Stimulated activated memory B cell treated with anti-CD40 and anti-IgM and Interleukin-4, amounts not matched to agents 10 μg/mL and 1 μg/mL and 100 μg/mL, for 72 hours (primary cell): ENCODE results near the gene USE1.

ENCODE experiments used
- ATAC-seq: fragments of 150-1000 bp; cut with Tn5 transposase; 2 replicates; pipeline ENCODE4 v1.10.0; 2021
- H3K27ac Mint-ChIP-seq: one replicate; pipeline ENCODE4 v1.8.0; 2022; ENCODE audit warnings: mild to moderate bottlenecking, mixed read lengths
- H3K27me3 Mint-ChIP-seq: one replicate; pipeline ENCODE4 v1.8.0; 2022; ENCODE audit warnings: mixed read lengths
- H3K36me3 Mint-ChIP-seq: one replicate; pipeline ENCODE4 v1.8.0; 2022; ENCODE audit warnings: mixed read lengths
- H3K4me1 Mint-ChIP-seq: one replicate; pipeline ENCODE4 v1.8.0; 2022; ENCODE audit warnings: mixed read lengths
- H3K4me3 Mint-ChIP-seq: one replicate; pipeline ENCODE4 v1.8.0; 2022; ENCODE audit warnings: mild to moderate bottlenecking, moderate library complexity, mixed read lengths
- H3K9me3 Mint-ChIP-seq: one replicate; pipeline ENCODE4 v1.8.0; 2022; ENCODE audit warnings: mixed read lengths

USE1 gene

DNA sequence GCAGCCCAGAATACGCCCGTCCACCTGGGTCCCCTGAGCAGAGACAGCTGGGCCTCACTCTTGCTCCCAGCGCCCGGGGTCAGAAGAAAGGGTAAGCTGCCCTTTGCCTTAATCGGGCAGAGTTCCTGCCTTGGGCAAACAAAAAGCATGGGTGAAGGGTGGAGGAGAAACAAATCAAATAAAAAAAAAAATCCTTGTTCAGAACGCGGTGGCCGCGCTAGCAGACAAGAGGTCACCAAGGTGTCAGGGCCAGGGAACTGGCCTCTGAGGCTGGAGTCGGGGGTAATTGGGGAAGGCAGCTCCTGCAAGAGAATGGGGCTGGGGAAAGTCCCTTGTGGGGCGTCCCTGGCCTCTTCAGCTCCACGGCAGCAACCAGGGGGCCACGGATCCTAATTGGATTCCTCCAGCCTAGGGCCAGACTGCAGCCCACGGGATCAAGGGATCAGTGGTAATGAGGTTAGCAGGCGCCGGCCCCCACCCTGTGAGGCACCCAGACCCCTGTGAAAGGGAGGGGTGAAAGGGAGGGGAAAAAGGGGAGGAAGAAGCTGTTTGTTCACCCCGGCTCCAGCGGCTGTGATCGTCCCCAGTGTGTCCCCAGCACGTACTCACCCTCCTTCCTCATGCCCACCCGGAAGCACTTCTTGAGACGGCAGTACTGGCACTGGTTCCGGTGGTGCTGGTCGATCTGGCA lies 25.1 kb downstream of the USE1 start:
- ATAC-seq = no peak
- H3K36me3 Mint-ChIP-seq = no peaks in the 10 kb centered on the region
- H3K27ac Mint-ChIP-seq = no peak overlapping the region

DNA sequence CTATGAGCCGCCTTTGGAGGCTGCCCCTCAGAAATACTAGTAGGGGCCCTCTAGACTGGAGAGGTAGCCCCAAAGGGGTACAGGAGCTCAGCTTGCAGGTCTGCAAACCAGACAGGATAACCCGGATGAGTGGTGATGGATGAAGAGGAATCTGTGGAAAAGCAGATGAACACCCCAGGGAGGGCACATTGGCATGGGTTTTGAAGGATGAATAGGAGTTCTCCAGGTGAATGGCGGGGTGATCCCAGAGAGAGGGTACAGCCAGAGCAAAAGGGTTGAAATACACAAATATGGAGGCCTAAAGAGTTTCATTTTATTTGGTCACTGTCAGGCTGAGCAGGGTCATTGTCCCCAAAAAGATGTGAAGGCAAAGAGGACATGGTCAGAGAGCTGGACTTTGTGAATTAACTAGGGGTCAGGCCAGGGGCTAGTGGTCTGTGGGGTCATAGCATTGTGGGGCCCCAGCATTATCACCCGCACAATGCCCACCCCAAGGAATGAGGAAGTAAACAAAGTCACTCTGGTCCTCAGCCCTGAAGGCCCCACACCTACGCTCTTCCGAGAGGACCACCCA lies 25.8 kb downstream of the USE1 start:
- no peak for ATAC-seq
- Mint-ChIP-seq H3K4me1 (peaks cover 29% of the 10 kb centered on the region), H3K4me3 (no peak overlapping the region), H3K36me3 (no peaks in the 10 kb centered on the region), H3K27ac (no peak overlapping the region), H3K27me3 (no peaks in the 10 kb centered on the region), H3K9me3 (no peaks in the 10 kb centered on the region)

More for the DNA sequence above, 25.1 kb downstream of the USE1 start:
- peaks cover 28% of the 10 kb centered on the region for H3K4me1 Mint-ChIP-seq
- no peak overlapping the region for H3K4me3 Mint-ChIP-seq
- no peaks in the 10 kb centered on the region for H3K27me3 Mint-ChIP-seq
- no peaks in the 10 kb centered on the region for H3K9me3 Mint-ChIP-seq

DNA sequence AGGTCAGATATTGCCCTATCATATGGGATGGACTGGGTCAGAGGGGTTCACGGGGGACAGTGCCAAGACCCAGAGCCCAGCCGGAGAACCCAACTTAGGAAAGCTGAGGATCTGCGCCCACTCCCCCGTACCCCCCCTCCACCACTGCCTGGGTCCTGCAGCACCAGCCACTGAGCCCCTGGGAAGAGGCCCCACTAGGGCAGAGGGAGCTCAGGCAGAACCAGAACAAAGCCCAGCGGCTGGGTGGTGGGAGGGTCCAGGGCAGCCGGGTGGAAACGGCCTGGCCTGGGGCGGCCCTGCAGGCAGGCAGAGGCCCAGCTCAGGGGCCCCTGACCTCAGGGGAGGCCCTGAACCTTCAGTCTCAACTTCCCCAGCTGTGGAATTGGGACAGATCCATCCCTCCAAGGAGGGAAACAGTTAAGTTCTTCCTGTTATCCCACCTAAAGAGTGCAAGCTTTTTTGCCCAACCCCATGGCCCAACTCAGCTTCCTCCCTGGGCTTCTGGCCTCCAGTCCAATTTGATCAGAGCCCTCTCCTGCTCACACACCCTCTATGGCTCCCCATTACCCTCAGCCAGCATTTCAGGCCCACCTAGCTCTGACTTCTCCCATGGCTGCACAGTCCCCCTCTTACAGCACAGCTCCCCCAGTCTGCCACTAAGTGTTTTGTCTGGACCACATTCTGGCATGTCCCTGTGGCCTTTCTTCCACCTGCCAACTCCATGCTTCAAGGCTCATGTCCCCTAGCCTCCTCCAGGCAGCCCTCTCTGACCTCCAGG lies 27.5 kb downstream of the USE1 start:
- peaks cover 46% of the 10 kb centered on the region for H3K4me1 Mint-ChIP-seq
- H3K4me3 Mint-ChIP-seq = no peak overlapping the region
- no peak for ATAC-seq
- peak overlapping the region; percentile 31 for H3K27ac Mint-ChIP-seq
- H3K9me3 Mint-ChIP-seq = no peaks in the 10 kb centered on the region
- H3K36me3 Mint-ChIP-seq = no peaks in the 10 kb centered on the region
- no peaks in the 10 kb centered on the region for H3K27me3 Mint-ChIP-seq

DNA sequence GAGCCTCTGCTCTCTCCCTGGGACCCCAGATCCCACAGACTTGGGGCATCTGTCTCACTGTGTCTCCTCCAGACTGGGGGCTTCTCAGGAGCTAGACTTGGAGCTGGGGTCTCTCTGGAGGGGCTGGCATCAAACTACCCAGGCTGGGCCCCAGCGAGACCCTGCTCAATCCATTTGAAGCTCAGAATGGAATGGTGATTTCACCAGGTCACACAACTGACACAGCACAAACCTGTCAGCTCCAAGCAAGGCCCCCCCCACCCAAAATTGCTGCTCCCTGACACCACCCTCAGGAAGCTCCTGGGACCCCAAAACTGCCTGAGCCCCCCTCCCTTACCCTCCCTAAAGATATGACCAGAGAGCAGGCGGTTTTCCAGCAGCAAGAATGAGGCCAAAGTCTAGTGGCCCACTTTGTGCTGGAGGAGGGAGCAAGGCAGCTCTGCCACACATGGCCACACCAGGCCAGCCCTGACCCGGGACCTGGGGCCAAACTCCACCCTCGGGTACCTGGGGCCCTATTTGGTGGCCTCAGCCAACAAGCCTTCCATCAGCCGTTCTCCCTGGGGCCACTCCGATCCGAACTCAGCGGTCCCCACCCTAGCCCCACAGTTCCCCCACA lies 28.2 kb downstream of the USE1 start:
- Mint-ChIP-seq H3K9me3 (no peaks in the 10 kb centered on the region), H3K4me3 (peak overlapping the region; percentile 15), H3K27ac (peak overlapping the region; percentile 31), H3K4me1 (peaks cover 46% of the 10 kb centered on the region), H3K27me3 (no peaks in the 10 kb centered on the region), H3K36me3 (no peaks in the 10 kb centered on the region)
- no peak for ATAC-seq

DNA sequence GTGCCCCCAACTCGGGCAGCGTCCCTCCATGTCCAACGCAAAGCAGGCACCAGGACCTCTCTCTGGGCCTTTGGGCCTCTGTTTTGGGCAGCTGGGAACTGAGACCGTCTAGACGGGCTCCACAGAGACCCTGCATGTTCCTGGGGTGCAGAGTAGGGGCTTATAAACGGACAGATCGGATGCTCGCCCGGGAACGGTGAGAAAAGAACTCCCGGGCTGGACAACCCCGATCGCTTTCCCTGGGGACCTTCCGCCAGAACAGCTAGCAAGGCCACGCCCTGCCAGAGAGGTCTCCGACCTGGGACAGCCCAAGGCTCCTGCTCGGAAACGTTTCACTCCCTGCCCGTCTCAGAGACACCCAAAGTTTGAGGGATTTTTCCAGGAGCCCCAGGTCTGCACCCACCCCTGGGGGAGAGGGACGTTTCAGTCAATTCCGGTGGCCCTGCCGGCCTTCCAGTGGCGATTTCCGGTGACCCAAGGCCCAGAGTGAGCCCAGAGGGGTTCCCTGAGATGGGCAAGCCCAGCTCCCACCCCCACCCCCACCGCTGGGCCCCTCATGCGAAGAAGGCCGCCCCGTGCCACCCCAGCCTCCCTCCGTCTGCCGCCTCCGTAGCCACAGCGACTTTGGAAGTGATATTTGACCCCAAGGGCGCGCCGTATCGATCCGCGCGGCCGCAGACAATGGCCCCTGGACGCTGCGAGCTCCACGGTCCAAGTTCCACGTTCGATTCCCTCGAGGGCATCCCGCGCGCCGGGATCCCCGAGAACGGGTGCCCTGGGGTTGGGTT lies 28.9 kb downstream of the USE1 start:
- Mint-ChIP-seq H3K4me1 (peaks cover 46% of the 10 kb centered on the region), H3K9me3 (no peaks in the 10 kb centered on the region), H3K27ac (no peak overlapping the region), H3K4me3 (peak overlapping the region; percentile 72), H3K27me3 (no peaks in the 10 kb centered on the region), H3K36me3 (no peaks in the 10 kb centered on the region)
- no peak for ATAC-seq

DNA sequence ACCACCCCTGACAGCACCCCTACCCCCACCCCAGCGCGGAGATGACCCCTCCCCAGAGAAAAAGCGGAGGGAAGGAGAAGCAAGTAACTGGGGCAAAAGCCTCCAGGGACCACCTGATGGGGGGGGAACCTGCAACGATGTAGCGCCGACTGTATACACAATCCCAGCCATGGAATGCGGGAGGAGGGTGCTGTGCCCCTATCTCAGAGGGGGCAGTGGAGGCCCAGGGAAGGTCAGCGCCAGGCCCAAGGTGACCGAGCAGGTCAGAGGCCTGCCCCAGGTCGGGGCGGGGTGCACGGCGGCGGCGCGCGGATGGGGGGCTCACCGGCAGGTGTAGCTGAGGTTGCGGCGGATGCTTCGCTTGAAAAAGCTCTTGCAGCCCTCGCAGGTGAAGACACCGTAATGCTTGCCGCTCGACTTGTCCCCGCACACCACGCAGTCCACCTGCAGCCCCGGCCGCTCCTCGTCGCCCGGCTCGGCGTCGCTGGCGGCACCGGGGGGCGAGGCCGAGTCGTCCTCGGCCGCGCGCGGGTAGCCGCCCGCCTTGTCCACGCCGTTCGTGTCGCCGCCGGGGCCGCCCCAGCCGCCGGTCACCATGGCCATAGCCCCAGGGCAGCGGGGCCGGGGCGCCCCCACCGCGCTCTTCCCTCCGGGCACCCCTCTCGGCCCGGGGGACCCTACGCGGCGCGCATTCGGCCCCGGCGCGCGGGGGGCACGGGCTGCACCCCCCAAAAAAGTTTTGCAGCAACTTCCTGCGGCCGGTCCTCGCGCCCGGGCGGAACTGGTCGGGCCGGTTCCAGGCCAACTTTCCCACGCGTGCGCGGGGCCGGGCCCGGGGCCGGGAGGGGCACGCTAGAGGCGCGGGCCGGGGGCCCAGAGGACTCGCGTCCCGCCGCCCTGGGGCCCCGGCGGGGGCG lies 29.7 kb downstream of the USE1 start:
- H3K9me3 Mint-ChIP-seq = no peaks in the 10 kb centered on the region
- peak; percentile 42 for ATAC-seq
- peaks cover 46% of the 10 kb centered on the region for H3K4me1 Mint-ChIP-seq
- H3K27ac Mint-ChIP-seq = no peak overlapping the region
- H3K36me3 Mint-ChIP-seq = no peaks in the 10 kb centered on the region
- H3K4me3 Mint-ChIP-seq = peak overlapping the region; percentile 72
- H3K27me3 Mint-ChIP-seq = no peaks in the 10 kb centered on the region

DNA sequence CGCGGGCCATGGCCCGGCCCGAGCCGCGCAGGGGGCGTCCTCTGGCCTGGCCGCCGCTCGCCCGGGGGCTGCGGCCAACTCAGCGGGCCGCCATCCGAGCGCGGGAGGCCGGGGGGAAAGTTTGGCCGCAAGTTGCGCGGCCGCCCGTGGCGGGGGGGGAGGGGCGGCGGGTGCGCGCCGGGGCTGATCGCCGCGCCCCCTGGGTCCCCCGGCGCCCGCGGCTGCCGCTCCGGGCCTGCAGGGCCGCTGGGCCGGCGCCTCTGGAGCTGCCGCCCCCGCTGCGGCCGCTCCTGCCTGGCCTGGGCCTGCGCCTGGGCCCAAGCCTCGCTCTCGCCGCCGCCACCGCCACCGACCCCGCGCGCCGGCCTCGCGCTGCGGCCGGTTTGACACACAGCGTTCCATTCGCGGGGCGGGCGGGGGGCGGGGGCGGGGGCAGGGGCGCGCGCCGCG lies 30.4 kb downstream of the USE1 start, which contains the start of gene NR2F6:
TSS of gene NR2F6 (minus strand) at position 385 of the 450 bp plus-strand sequence. CDS start 699 bp downstream, outside the sequence.
- ATAC-seq = peak; percentile 40

DNA sequence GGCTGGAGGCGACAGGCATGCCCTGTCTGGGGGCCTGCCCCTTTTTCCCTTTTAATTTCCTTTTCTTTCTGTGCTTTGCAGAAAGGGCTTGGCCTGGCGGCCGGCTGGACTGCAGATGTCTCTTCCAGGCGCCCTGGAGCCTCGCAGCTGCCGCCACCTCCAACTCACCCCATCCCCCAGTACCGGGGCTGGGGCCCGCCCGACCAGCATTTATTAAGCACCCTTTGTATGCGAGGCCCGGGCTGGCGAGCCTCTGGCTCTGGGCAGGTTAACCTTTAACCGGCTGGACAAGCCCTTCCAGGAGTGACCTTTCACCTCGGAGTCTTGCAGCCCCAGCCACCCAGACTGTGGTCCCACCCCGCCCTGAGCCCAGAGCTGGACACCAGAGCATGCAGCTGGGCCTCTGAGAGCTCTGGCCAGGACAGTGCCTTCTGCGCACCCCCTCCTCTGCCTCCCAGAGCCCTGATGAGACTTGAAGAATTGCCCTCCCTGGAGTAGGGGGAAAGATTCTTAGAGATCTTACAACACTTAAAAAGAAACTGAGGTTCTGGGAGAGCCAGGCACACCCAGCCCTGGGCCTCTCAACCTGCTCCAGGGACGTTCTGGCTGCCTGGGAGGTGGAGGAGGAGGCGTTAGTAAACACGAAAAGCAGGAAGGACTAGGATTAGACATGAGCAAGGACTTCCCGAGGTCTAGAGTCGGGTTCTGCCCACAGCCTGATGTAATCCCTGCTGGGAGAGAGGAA lies 31.7 kb downstream of the USE1 start:
- H3K36me3 Mint-ChIP-seq = no peaks in the 10 kb centered on the region

More for the DNA sequence above, 30.4 kb downstream of the USE1 start, which contains the start of gene NR2F6:
- Mint-ChIP-seq H3K4me1 (peaks cover 46% of the 10 kb centered on the region), H3K9me3 (no peaks in the 10 kb centered on the region), H3K27ac (peak within 1 kb of the TSS; percentile 92), H3K36me3 (no peaks in the 10 kb centered on the region), H3K27me3 (no peaks in the 10 kb centered on the region), H3K4me3 (peak within 1 kb of the TSS; percentile 98)

DNA sequence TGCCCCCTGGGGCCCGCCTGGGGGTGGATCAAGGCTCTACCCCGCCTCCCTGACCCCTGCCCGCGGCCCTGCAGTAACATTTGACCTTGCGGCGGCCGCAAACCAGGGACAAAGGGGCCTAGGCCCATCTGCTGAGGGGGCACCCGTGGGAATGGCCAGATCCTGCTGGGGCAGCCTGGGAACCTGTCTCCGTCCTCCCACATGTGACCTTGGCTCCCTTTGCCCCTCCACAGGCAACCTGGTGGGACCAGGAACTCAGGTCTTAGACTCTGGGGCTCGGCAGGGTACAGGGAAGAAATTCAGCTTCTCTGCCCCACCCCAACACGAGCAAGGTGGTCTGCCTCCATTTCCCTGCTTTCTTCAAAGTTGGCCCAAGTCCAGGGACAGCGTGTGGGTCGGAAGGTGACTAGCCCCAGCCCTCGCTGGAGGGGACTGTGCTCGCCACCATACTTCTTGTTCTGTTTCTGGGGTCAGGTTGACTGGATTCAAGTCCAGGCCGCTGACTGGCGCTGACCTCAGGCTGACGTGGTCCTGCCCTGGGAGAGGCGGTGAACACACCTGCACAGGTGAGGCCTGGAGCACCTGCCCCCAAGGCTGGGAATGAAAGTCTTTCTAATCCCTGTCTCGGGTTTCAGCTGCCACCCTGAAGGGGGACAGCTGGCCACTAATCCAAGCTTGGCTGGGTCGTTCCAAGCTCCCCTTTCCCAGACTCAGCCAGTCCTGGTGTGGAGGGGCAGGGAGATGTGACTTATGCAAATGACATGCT lies 33.0 kb downstream of the USE1 start:
- Mint-ChIP-seq H3K36me3 (no peaks in the 10 kb centered on the region), H3K4me1 (peaks cover 30% of the 10 kb centered on the region), H3K27ac (no peak overlapping the region), H3K4me3 (peak overlapping the region; percentile 24), H3K27me3 (no peaks in the 10 kb centered on the region), H3K9me3 (no peaks in the 10 kb centered on the region)
- ATAC-seq = no peak

More for the DNA sequence above, 31.7 kb downstream of the USE1 start:
- H3K9me3 Mint-ChIP-seq = no peaks in the 10 kb centered on the region
- peak overlapping the region; percentile 98 for H3K4me3 Mint-ChIP-seq
- H3K27ac Mint-ChIP-seq = peak overlapping the region; percentile 92
- peaks cover 42% of the 10 kb centered on the region for H3K4me1 Mint-ChIP-seq
- no peaks in the 10 kb centered on the region for H3K27me3 Mint-ChIP-seq
- ATAC-seq = no peak

DNA sequence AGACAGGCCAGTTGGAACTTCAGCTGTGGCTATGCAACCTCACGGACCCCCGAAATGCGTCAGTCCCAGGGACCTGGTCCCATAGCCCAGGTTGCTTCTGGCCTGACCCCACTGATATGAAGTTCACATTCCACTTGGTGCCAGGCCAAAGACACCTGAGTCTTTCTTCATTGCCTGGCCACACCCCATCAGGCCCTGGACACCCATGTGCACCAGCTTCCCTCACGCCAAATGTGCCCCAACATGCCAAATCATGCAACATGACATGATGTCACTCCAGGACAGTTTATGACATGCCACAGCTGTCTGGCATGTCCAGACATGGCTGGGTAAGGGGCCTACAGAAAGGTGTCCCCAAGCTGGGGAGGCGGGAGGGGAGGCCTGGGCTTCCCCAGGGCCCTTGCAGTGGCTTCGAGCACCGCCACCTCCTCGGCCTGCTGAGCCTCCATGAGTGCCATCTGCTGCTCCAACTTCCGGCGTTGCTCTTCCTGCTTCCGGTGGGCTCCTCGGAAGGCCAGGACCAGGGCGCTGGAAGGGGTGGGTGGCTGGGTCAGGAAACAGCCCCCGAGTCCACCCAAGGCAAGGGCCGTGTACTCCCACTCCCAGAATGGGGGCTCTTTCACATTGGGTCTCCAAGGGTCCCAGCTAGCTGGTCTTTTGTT lies 34.9 kb downstream of the USE1 start:
- Mint-ChIP-seq H3K4me3 (no peak overlapping the region), H3K27me3 (no peaks in the 10 kb centered on the region), H3K9me3 (no peaks in the 10 kb centered on the region), H3K27ac (no peak overlapping the region), H3K4me1 (peaks cover 17% of the 10 kb centered on the region), H3K36me3 (no peaks in the 10 kb centered on the region)
- ATAC-seq = no peak

DNA sequence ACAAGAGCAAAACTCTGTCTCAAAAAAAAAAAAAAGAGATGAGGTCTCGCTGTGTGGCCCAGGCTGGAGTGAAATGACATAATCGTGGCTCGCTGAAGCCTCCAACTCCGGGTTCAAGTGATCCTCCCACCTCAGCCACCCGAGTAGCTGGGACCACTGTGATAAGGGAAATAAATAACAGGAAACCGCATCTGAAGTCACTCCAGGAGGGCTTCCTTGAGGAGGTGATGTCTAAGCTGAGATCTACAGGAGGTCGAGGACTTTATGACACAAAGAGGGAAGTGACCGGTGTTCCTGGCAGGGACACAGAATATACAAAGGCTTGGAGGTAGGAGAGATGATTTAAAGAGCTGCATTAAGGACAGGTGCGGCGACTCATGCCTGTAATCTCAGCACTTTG lies 39.5 kb downstream of the USE1 start:
- Mint-ChIP-seq H3K4me1 (no peaks in the 10 kb centered on the region), H3K4me3 (no peak overlapping the region), H3K27ac (no peak overlapping the region), H3K27me3 (no peaks in the 10 kb centered on the region), H3K9me3 (no peaks in the 10 kb centered on the region), H3K36me3 (no peaks in the 10 kb centered on the region)
- no peak for ATAC-seq

DNA sequence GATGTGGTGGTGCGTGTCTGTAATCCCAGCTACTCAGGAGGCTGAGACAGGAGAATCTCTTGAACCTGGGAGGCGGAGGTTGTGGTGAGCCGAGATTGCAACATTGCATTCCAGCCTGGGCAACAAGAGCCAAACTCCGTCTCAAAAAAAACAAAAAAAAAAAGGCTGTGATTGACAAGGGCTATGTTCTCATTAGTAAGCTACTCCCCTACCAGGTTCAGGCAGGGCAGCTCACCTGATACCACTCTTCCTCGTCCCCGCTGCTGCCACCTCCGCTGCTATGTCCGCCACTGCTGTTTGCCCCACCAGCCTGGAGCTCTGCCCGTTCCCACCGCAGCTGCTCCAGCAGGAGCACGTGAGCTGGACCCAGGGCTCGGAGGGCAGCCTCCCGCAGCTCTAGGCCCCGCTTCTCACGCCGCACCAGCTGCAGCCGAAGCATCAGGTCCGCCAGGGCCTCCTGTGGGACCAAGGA lies 40.0 kb downstream of the USE1 start:
- Mint-ChIP-seq H3K4me1 (no peaks in the 10 kb centered on the region), H3K27me3 (no peaks in the 10 kb centered on the region), H3K36me3 (no peaks in the 10 kb centered on the region), H3K4me3 (no peak overlapping the region), H3K9me3 (no peaks in the 10 kb centered on the region), H3K27ac (no peak overlapping the region)
- ATAC-seq = no peak
